ENCODE results near the gene CADPS2. TPM values are rescaled to one million over a fixed set of nuclear protein-coding genes. Genes with fewer than 3 reads are reported as not detected.

Gene CADPS2
- total RNA-seq, 4 donors from 2014 or later: 27.7 to 46.2 (median 32.6) TPM

DNA sequence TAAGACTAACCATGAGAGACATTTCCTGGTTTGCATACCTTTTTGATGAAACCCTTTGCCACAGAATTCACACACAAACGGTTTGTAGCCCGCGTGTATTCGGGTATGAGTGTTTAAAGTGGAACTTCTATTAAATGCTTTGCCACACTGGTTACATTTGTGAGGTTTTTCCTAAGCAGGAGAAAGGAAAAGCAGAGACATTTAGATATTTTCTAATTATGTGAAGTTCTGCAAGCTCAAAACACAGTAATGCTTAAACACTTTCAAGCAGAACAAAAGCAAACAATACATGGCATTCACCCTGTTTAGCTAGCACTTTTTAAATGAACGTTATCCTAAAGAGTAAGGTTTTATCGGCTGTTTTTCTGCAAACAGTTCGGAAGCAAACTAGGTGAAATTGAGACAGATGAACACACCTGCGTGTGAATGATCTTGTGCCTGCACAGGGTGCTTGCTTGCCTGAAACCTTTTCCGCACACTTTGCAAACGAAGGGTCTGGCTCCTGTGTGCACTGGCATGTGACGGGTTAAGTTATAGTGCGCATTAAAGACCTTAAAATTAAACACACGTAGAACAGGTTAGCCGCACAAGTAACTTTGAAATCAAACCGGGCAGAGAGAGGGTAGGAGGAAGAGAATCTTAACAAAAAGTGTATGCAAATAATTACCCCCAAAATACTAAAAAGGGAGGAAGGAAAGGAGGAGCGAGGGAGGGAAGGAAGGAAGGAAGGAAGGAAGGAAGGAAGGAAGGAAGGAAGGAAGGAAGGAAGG, 583.3 kb downstream of the CADPS2 start:
- peaks cover 28 to 41% of the 10 kb centered on the region in 2 donors for H3K4me1 ChIP-seq
- peaks cover 85% of the 10 kb centered on the region for H3K27me3 ChIP-seq
- H3K36me3 ChIP-seq: no peaks in the 10 kb centered on the region
- no peak overlapping the region for H3K4me3 ChIP-seq (replicated peaks in 1 of 3)
- intact Hi-C loops (cut with DNase I): no loop called here
- no peaks in the 10 kb centered on the region for H3K9me3 ChIP-seq
- no peak for TF ChIP-seq POLR2A (IDR thresholded peaks at IDR 0.05)
- TF ChIP-seq CTCF (IDR thresholded peaks at IDR 0.05): no peak
- DNase-seq: no peak
- 11 to 13% methylated on average over 16 of the region's 16 CpGs for WGBS, 2 donors
- no peak overlapping the region for H3K27ac ChIP-seq

GRCh38 chr7:122301858-122302760, 584.2 kb downstream of the CADPS2 start:
- no peak overlapping the region for H3K27ac ChIP-seq
- DNase-seq: no peak
- intact Hi-C loops (cut with DNase I): no loop called here
- no peak overlapping the region for H3K4me3 ChIP-seq (replicated peaks in 1 of 3)
- no peaks in the 10 kb centered on the region for H3K9me3 ChIP-seq
- TF ChIP-seq POLR2A (IDR thresholded peaks at IDR 0.05) (no peak), CTCF (IDR thresholded peaks at IDR 0.05) (no peak)
- 17 to 18% methylated on average over 22 to 35 of the region's 35 CpGs for WGBS, 2 donors
- H3K27me3 ChIP-seq: peaks cover 76% of the 10 kb centered on the region
- H3K4me1 ChIP-seq: peaks cover 28 to 41% of the 10 kb centered on the region in 2 donors
- no peaks in the 10 kb centered on the region for H3K36me3 ChIP-seq

DNA sequence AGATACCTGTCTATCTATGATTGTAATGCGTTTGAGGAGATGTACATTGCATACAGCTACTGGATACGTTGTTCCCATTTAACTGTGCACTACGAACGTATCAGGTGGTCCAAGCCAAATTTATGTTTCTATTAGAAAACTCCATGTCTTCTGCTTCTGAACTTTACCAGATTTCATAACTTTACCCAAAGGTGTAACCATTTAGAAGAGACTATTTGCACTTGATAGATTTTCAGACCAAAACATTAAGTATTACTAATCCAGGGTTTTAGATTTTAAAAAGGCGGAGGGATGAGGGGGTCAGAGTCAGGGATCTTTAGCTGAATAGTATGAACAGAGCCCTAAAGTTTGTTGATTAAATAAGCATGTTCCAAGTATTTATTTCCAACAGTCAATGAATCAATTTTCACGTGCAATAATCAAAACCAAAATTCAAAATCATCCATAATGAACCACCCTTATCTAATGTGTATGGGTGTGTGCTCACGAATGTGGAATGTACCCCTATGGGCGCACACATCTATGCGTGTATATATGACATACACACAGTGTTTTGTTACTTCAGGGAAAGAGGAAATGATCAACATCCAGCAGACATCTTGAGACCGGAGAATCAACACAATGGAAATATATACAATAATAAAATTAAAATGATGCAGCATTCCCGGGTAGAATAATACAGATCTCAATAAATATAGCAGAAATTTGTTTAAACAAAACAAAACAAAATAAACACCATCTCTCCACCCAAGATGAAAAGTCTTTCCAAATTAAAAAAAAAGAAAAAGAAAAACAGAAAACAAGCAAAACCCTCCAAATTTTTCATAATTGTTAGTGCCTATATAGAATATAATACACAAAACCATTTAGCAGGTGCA, 585.1 kb downstream of the CADPS2 start:
- WGBS, 2 donors: 29 to 34% methylated on average over 11 of the region's 11 CpGs
- Histone ChIP-seq H3K9me3 (no peaks in the 10 kb centered on the region), H3K27me3 (peaks cover 67% of the 10 kb centered on the region), H3K4me1 (peaks cover 28 to 34% of the 10 kb centered on the region in 2 donors), H3K4me3 (replicated peaks in 1 of 3) (no peak overlapping the region), H3K36me3 (no peaks in the 10 kb centered on the region), H3K27ac (no peak overlapping the region)
- TF ChIP-seq CTCF (IDR thresholded peaks at IDR 0.05) (no peak), POLR2A (IDR thresholded peaks at IDR 0.05) (no peak)
- intact Hi-C loops (cut with DNase I): no loop called here
- DNase-seq: no peak

DNA sequence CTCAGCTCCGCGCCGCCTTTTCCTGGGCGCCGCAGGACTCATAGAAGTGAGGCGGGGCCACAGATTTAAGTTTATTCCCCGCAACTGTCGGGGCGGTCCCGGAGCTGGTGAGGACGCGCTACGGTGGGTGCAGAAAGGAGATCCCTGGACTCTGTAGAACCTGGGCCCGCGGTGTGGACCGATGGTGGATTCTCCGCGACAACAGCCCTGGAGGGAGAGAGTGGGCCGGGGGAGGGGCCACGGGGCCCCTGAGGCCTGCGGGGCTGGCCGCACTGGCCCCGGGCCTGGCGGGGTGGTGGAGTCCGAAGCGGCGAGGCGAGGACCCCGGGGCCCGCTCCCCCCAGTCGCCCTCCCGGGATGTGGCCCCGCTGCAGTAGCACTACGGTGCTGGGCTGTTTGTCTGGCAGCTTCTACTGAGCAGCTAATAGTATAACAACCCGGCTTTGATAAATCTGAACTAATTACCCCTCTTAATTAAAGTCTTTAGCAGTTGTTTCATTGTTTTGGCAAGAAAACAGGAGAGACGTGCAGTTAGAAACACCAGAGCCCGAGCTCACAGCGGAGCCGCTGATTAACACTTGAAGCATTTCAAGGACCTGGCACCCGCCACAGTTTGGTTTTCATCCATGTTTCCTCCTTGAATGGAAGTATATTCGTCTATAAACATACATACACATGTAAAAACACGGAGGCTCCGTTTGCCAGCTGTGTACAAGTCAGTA, 585.9 kb downstream of the CADPS2 start:
- Histone ChIP-seq H3K4me1 (peaks cover 19 to 26% of the 10 kb centered on the region in 2 donors), H3K9me3 (no peaks in the 10 kb centered on the region), H3K27ac (no peak overlapping the region), H3K4me3 (replicated peaks in 1 of 3) (no peak overlapping the region), H3K36me3 (no peaks in the 10 kb centered on the region), H3K27me3 (peaks cover 60% of the 10 kb centered on the region)
- WGBS, 2 donors: 10 to 11% methylated on average over 31 of the region's 43 CpGs
- TF ChIP-seq CTCF (IDR thresholded peaks at IDR 0.05): no peak
- TF ChIP-seq POLR2A (IDR thresholded peaks at IDR 0.05): no peak
- DNase-seq: peak; percentile 42 to 58
- intact Hi-C loops (cut with DNase I): no loop called here
